NCI-H2029 treated with DMSO at 0.1 percent for 48 hours (cell line): ENCODE measurements around the gene RPL13A.
"Not testable (repeated sequence)": the region's sequence is repeated elsewhere in the genome, so short reads cannot be mapped to it uniquely, and the experiment has no call there.

ENCODE experiments used
- DNase-seq: peaks from one replicate; lab custom pipeline; 2025; lab: John Stamatoyannopoulos, UW

RPL13A gene

GRCh38 chr19:49487277-49488045 is at the start of gene RPL13A:
RPL13A (plus strand) TSS chr19:49487608; CDS start chr19:49487630, 22 bp downstream.
- peak; percentile 94 for DNase-seq

- no peak for DNase-seq
Observed at GRCh38 chr19:49438261-49438660, 49.1 kb upstream of the RPL13A start.

- no peak for DNase-seq
Observed at GRCh38 chr19:49439836-49440235, 47.6 kb upstream of the RPL13A start.

- DNase-seq: no peak
Observed at GRCh38 chr19:49440439-49441209, 46.8 kb upstream of the RPL13A start.

- DNase-seq: no peak
Observed at GRCh38 chr19:49441210-49441959, 46.0 kb upstream of the RPL13A start, which contains the start of gene SLC17A7. SLC17A7 (minus strand) TSS chr19:49441527; CDS start chr19:49441379, 148 bp downstream.

GRCh38 chr19:49441960-49442350 is 45.5 kb upstream of the RPL13A start:
- DNase-seq: no peak

GRCh38 chr19:49442354-49442753 is 45.1 kb upstream of the RPL13A start:
- no peak for DNase-seq

GRCh38 chr19:49442771-49443365 is 44.5 kb upstream of the RPL13A start:
- peak; percentile 52 for DNase-seq

- peak; percentile 91 for DNase-seq
Observed at GRCh38 chr19:49443366-49444099, 43.9 kb upstream of the RPL13A start.

- DNase-seq: not testable (repeated sequence)
Observed at GRCh38 chr19:49444100-49444700, 43.2 kb upstream of the RPL13A start.

GRCh38 chr19:49445997-49446396 is 41.4 kb upstream of the RPL13A start:
- no peak for DNase-seq

- no peak for DNase-seq
Observed at GRCh38 chr19:49447485-49448431, 39.6 kb upstream of the RPL13A start.

GRCh38 chr19:49448432-49448786 is 39.0 kb upstream of the RPL13A start:
- no peak for DNase-seq

GRCh38 chr19:49450405-49450804 is 37.0 kb upstream of the RPL13A start:
- no peak for DNase-seq

- DNase-seq: peak; percentile 99
Observed at GRCh38 chr19:49451430-49452181, 35.8 kb upstream of the RPL13A start, which contains the start of gene PIH1D1. PIH1D1 (minus strand) TSS chr19:49451814; CDS start chr19:49451574, 240 bp downstream.

GRCh38 chr19:49453013-49453756 is 34.2 kb upstream of the RPL13A start, which contains the start of gene ALDH16A1:
ALDH16A1 (plus strand) TSS chr19:49453225; CDS start chr19:49453332, 107 bp downstream.
- DNase-seq: peak; percentile 98

- no peak for DNase-seq
Observed at GRCh38 chr19:49453757-49454240, 33.6 kb upstream of the RPL13A start.

GRCh38 chr19:49455773-49456172 is 31.6 kb upstream of the RPL13A start:
- no peak for DNase-seq
